Thyroid gland (tissue), 4 donors: ENCODE results near the gene PTPRZ1.

ENCODE experiments used
- POLR2A ChIP-seq, 2 donors: fragments of 450-650 bp; IDR thresholded peaks; one replicate each; pipeline ENCODE4 v1.6.1; 2017; ENCODE audit warnings: antibody characterized with exemption in 2 of 2, mild to moderate bottlenecking in 2 of 2, moderate library complexity in 1 of 2
- TF ChIP-seq, protein P1 (sequence below), 6 experiments: fragments of 200-600 bp in 3 of 6; fragments of 450-650 bp in 3 of 6; sonication (generic) in 3 of 6; IDR thresholded peaks; one replicate each; pipeline ENCODE4 v1.5.1; 2016 to 2019; ENCODE audit warnings: antibody characterized with exemption in 6 of 6, mild to moderate bottlenecking in 2 of 6, inconsistent platforms in 1 of 6, moderate library complexity in 1 of 6

DNA sequence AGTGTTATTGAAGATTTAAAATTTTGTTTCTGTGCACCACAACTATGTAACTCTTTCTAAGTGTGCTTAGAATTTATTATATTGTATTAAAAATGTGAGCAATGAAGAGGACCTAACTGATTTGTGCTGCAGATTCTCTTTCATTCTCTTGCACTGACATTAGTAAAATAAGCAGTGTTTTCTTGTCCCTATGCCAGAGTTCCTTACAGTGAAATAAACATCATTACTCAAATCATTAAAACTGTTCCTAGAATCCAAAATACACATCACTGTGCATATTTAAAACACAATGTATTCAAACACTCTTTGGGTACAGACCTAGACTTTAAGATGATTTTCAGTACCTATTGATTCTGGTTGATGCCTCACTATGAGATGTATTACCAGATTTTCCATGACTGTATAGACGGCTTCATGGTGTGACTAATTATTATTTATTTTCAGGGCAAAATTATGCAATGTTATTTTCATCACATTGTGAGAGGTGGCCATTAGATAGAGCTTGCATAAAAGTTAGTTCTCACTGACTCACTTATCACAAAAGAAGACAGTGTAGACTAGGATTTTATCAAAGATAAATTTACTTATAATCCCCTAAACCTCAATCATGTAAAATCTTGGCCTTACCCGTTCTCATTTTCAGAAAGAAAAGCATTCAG lies 93.4 kb downstream of the PTPRZ1 start:
- TF ChIP-seq, protein P1, sequence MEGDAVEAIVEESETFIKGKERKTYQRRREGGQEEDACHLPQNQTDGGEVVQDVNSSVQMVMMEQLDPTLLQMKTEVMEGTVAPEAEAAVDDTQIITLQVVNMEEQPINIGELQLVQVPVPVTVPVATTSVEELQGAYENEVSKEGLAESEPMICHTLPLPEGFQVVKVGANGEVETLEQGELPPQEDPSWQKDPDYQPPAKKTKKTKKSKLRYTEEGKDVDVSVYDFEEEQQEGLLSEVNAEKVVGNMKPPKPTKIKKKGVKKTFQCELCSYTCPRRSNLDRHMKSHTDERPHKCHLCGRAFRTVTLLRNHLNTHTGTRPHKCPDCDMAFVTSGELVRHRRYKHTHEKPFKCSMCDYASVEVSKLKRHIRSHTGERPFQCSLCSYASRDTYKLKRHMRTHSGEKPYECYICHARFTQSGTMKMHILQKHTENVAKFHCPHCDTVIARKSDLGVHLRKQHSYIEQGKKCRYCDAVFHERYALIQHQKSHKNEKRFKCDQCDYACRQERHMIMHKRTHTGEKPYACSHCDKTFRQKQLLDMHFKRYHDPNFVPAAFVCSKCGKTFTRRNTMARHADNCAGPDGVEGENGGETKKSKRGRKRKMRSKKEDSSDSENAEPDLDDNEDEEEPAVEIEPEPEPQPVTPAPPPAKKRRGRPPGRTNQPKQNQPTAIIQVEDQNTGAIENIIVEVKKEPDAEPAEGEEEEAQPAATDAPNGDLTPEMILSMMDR (IDR thresholded peaks at IDR 0.05), result no peak
- no peak for TF ChIP-seq POLR2A (IDR thresholded peaks at IDR 0.05)
